ENCODE measurements around the gene CAMK2D. TPM values are rescaled to one million over a fixed set of nuclear protein-coding genes. Genes with fewer than 3 reads are reported as not detected.

The CAMK2D gene
- total RNA-seq: 30.5 and 37.6 TPM in 2 replicates

DNA sequence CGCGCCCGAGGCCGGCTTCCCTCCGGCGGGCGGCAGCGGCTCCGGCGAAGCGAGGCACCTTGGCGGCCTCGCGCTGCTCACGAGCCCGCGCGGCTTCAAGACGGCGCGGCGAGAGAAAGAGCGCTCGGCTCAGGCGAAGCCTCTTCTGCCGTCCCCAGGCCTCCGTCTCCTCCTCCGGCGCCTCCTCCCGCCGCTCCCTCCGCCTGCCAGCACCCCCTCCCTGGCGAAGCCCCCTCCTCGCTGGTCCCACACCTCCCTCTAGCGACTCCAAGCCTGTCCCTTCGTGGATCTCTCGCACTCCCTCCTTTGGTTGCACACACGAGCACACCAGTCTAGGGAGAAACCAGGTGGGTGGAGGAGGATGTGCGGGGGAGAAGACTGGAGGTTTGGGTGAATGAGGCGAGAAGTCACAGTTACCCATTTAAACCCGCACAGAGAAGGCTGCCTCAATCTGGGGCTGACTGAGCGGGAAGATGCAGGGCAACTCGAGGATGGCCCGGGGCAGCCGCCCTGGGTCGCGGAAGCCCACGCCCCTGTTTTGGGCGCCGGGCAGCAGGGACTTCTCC, at the start of gene CAMK2D:
Gene CAMK2D, minus strand, starts transcription at position 119 of the 566 bp plus-strand sequence. CDS start 670 bp downstream, outside the sequence.

Other genes with a start within 250 kb of the CAMK2D start
- 22.8 and 34.6 TPM in 2 replicates for gene ARSJ, start 217.9 kb upstream of the CAMK2D start, total RNA-seq

Measured in epithelial cell of alveolus of lung (primary cell).